CD4-positive, alpha-beta memory T cell (primary cell): ENCODE data around the gene GRK7. TPM values are rescaled to one million over a fixed set of nuclear protein-coding genes. Genes with fewer than 3 reads are reported as not detected.

Source experiments
- CTCF ChIA-PET: fragments of 350-600 bp; sonication (Branson Sonifier 250); formaldehyde crosslinking; loops from one replicate; lab custom pipeline; 2021; ENCODE audit warnings: inconsistent platforms; ENCODE audit not compliant: partially characterized antibody; lab: Charles Lee
- POLR2A ChIA-PET: fragments of 350-600 bp; sonication (Branson Sonifier 250); formaldehyde crosslinking; loops from one replicate; lab custom pipeline; 2021; ENCODE audit not compliant: partially characterized antibody; lab: Charles Lee
- DNase-seq, 5 donors: peaks; one replicate each; pipeline versions ENCODE4 v3.0.0 to v3.0.0-alpha.2; 2020 to 2022; ENCODE audit warnings: mixed read lengths in 1 of 5
- H3K27ac ChIP-seq: one replicate; pipeline ENCODE4 v1.7.0; 2013; ENCODE audit warnings: low read depth, low read length
- H3K27me3 ChIP-seq: 2 replicates; pipeline ENCODE4 v1.7.0; 2013; ENCODE audit warnings: mild to moderate bottlenecking, low read length, moderate library complexity; ENCODE audit not compliant: insufficient read depth
- H3K36me3 ChIP-seq: 2 replicates; pipeline ENCODE4 v1.7.0; 2013; ENCODE audit warnings: mild to moderate bottlenecking, low read length, moderate library complexity; ENCODE audit not compliant: insufficient read depth
- H3K4me1 ChIP-seq: 2 replicates; pipeline ENCODE4 v1.7.0; 2013; ENCODE audit warnings: mild to moderate bottlenecking, low read length, moderate library complexity; ENCODE audit not compliant: insufficient read depth
- H3K4me3 ChIP-seq, 2 donors: one replicate each; pipeline ENCODE4 v1.7.0; 2013; ENCODE audit warnings: low read length in 2 of 2, mild to moderate bottlenecking in 1 of 2
- H3K9me3 ChIP-seq, 2 donors: one replicate each; pipeline ENCODE4 v1.7.0; 2013; ENCODE audit warnings: low read length in 2 of 2, control low read depth in 1 of 2; ENCODE audit not compliant: control insufficient read depth in 1 of 2
- H3K27ac Mint-ChIP-seq, 7 donors: one replicate each; pipeline ENCODE4 v1.8.0; 2020 to 2021; ENCODE audit warnings: mixed read lengths in 7 of 7, mild to moderate bottlenecking in 6 of 7, inconsistent platforms in 3 of 7, moderate library complexity in 3 of 7
- H3K27me3 Mint-ChIP-seq, 2 donors: one replicate each; pipeline ENCODE4 v1.8.0; 2020 to 2021; ENCODE audit warnings: mixed read lengths in 2 of 2
- H3K36me3 Mint-ChIP-seq, 2 donors: one replicate each; pipeline ENCODE4 v1.8.0; 2020 to 2021; ENCODE audit warnings: mixed read lengths in 2 of 2, inconsistent platforms in 1 of 2, mild to moderate bottlenecking in 1 of 2
- H3K4me1 Mint-ChIP-seq, 4 donors: one replicate each; pipeline ENCODE4 v1.8.0; 2020 to 2021; ENCODE audit warnings: mixed read lengths in 4 of 4, mild to moderate bottlenecking in 1 of 4
- H3K4me3 Mint-ChIP-seq, 8 donors: one replicate each; pipeline ENCODE4 v1.8.0; 2020 to 2021; ENCODE audit warnings: mixed read lengths in 8 of 8, mild to moderate bottlenecking in 7 of 8, moderate library complexity in 6 of 8, inconsistent platforms in 3 of 8
- H3K9me3 Mint-ChIP-seq, 8 donors: one replicate each; pipeline ENCODE4 v1.8.0; 2020 to 2021; ENCODE audit warnings: mixed read lengths in 8 of 8, mild to moderate bottlenecking in 5 of 8, inconsistent platforms in 3 of 8, moderate library complexity in 1 of 8
- intact Hi-C: fragments of 100-400 bp; cut with micrococcal nuclease; formaldehyde crosslinking; loops from one replicate; pipeline ENCODE4 v1.15.1; 2023
- polyA plus RNA-seq, 2 donors: library from polyadenylated mRNA; unstranded; fragments of 300-500 nt; fragmentation: Illumina TruSeq; gene quantifications; one replicate each; pipeline ENCODE4 v1.2.3, GENCODE V29; 2021
- total RNA-seq, 2 experiments: library from RNA; stranded (reverse); gene quantifications; one replicate each; pipeline ENCODE4 v1.2.3, GENCODE V29; 2021

The GRK7 gene
- total and polyA plus RNA-seq, 4 experiments from 2014 or later: 0.25 TPM; not detected in 3

DNA sequence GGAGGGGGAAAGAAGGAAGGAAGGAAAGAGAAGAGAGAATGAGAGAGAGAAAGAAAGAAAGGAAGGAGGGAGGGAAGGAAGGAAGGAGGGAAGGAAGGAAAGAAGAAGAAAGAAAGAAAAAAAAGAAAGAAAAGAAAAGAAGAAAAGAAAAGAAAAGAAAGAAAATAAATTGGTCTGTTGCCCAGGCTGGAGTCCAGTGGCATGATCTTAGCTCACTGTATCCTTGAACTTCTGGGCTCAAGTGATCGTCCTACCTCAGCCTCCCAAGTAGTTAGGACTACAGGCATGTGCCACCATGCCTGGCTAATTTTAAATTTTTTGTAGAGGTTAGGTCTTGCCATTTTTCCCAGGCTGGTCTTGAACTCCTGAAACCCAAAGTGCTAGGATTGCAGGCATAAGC lies 36.7 kb upstream of the GRK7 start:
- DNase-seq: no peak
- POLR2A ChIA-PET: interaction anchor here (0.6 kb wide), 1 partner anchor 645 kb away, joined by 3 read pairs; no protein-coding TSS in a partner anchor
- Histone ChIP-seq H3K27me3 (no peaks in the 10 kb centered on the region), H3K4me1 (no peaks in the 10 kb centered on the region), H3K4me3 (no peak overlapping the region), H3K27ac (no peak overlapping the region), H3K9me3 (no peaks in the 10 kb centered on the region), H3K36me3 (no peaks in the 10 kb centered on the region)
- Mint-ChIP-seq H3K36me3 (no peaks in the 10 kb centered on the region), H3K27ac (no peak overlapping the region), H3K27me3 (peaks cover 3 to 5% of the 10 kb centered on the region in 2 donors), H3K9me3 (no peaks in the 10 kb centered on the region), H3K4me3 (no peak overlapping the region), H3K4me1 (no peaks in the 10 kb centered on the region)
- CTCF ChIA-PET: no interaction called here
- intact Hi-C loops: no loop called here

DNA sequence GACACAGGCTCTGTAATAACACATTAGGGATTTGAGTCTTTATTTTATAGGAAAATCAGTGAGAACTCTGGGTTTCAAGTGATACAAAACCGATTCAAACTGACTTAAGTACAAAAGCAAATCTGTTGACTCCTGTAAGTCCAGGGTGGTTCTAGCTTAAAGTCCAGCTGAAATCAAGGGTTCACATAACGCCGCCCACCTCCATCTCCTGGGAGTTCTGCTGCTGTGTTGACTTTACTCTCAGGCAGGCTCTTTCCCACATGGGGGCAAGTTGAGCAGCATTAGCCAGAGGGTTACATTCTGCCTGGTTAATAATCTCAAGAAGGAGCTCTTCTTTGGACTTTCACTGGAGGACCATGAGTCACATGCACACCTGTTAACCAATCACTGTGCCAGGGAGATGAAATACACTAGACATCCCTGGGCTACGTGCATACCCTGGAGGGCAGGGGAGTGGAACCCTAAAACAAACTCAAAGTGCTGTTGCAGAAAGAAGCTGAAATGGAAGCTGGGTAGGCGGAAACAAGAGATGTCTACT lies 34.8 kb upstream of the GRK7 start:
- POLR2A ChIA-PET: interaction anchor here (1.0 kb wide), 1 partner anchor 10 kb away, joined by 3 read pairs; the partner anchor contains the start of gene RNF7
- Histone ChIP-seq H3K27me3 (no peaks in the 10 kb centered on the region), H3K27ac (no peak overlapping the region), H3K4me3 (no peak overlapping the region), H3K4me1 (no peaks in the 10 kb centered on the region), H3K36me3 (no peaks in the 10 kb centered on the region), H3K9me3 (no peaks in the 10 kb centered on the region)
- no peaks in the 10 kb centered on the region for H3K36me3 Mint-ChIP-seq
- H3K4me1 Mint-ChIP-seq: no peaks in the 10 kb centered on the region
- H3K27me3 Mint-ChIP-seq: peaks cover 2 to 3% of the 10 kb centered on the region in 2 donors
- H3K9me3 Mint-ChIP-seq: no peaks in the 10 kb centered on the region
- H3K4me3 Mint-ChIP-seq: no peak overlapping the region
- DNase-seq: no peak
- H3K27ac Mint-ChIP-seq: peak overlapping the region in 1 of 7 donors; percentile 80
- intact Hi-C loops: no loop called here
- CTCF ChIA-PET: interaction anchor here (0.8 kb wide), 1 partner anchor 147 kb away, joined by 3 read pairs; no protein-coding TSS in a partner anchor

DNA sequence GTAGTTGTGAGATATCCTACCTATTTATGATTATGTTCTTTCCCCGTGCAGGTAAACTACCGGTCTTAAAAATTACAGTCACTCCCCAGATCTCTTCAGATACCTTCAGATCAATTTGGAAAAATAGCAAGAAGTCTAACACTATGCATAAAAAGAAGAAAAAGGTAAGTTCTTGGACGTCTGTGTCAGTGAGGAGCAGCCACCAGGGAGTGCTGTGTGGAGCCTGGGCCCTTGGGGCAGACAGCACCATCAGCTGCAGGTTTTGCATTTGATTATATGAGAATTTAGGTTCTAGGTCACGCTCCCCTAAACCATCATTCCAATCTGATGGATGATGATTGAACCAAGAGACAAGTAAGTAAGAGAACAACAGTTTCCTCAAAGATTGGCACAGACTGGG lies 34.0 kb upstream of the GRK7 start:
- H3K4me1 ChIP-seq: no peaks in the 10 kb centered on the region
- no peaks in the 10 kb centered on the region for H3K27me3 ChIP-seq
- Mint-ChIP-seq H3K9me3 (no peaks in the 10 kb centered on the region), H3K27ac (no peak overlapping the region), H3K36me3 (no peaks in the 10 kb centered on the region), H3K4me3 (no peak overlapping the region), H3K27me3 (peaks cover 0 to 3% of the 10 kb centered on the region in 2 donors), H3K4me1 (no peaks in the 10 kb centered on the region)
- H3K9me3 ChIP-seq: no peaks in the 10 kb centered on the region
- no peak overlapping the region for H3K4me3 ChIP-seq
- H3K27ac ChIP-seq: no peak overlapping the region
- ChIA-PET POLR2A (no interaction called here), CTCF (no interaction called here)
- no peak for DNase-seq
- no peaks in the 10 kb centered on the region for H3K36me3 ChIP-seq
- intact Hi-C loops: no loop called here

DNA sequence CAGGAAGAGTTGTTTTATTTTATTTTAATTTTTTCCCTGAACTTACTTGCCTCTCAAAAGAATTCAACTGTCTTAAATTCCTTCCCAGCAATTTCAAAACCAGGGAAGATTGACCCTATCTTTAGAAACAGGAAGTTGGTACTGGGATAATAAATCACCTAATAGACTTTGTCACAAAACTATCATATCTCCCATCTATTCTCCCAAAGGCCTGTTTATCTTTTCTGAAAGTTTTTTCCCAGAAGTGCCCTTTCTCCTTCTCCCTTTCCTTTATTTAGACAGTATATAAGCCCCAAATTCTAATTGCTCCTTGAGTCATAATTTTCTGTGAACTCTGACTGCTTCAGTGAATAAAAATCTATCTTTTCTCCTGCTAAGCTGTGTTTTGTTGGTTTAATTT lies 28.0 kb upstream of the GRK7 start:
- Mint-ChIP-seq H3K27me3 (no peaks in the 10 kb centered on the region), H3K27ac (peak overlapping the region in 1 of 7 donors; percentile 7), H3K4me3 (no peak overlapping the region), H3K9me3 (no peaks in the 10 kb centered on the region), H3K4me1 (peaks cover 6 to 28% (median 17%) of the 10 kb centered on the region in 4 donors), H3K36me3 (peaks cover 0 to 15% of the 10 kb centered on the region in 2 donors)
- CTCF ChIA-PET: interaction anchor here (1.1 kb wide), 1 partner anchor 140 kb away, joined by 3 read pairs; no protein-coding TSS in a partner anchor
- no peaks in the 10 kb centered on the region for H3K27me3 ChIP-seq
- intact Hi-C loops: loop anchor here (5.0 to 10.0 kb wide), 3 partner anchors 258 to 840 kb away; partner anchors contain the start of genes ATR and TFDP2
- H3K9me3 ChIP-seq: no peaks in the 10 kb centered on the region
- POLR2A ChIA-PET: no interaction called here
- H3K4me3 ChIP-seq: no peak overlapping the region
- no peaks in the 10 kb centered on the region for H3K36me3 ChIP-seq
- DNase-seq: no peak
- no peak overlapping the region for H3K27ac ChIP-seq
- H3K4me1 ChIP-seq: peaks cover 10% of the 10 kb centered on the region

DNA sequence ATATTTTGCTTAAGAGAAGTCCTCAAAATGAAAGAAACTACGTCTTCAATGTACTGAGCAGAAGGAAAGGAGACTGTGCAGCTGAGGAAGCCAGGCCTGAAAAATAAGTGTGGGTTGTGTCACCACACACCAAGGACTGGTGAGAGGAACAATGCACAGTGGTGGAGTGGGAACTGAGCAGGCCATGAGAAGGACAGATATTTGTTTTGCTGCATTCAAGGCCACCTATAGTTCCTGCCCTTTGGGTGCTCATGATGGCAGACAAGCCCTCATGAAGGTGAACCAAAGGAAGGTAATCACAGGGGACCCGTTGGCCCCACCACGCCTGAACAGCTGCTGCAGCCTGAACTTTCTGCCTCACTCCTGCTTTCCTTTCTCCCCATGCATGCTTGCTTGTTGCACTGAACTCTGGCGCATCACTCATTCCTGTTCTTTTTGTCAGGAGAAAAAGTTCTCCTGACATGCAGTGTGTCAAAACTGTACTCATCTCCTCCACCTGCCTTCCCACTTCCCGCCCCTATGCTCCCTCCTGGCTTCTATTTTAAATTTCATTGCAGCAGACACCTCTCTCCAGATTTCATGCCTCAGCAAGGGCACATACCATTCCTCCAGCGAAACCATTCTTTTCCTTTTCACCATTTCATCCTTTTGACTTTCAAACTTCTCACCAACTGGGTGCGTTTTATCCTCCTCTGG lies 27.3 kb upstream of the GRK7 start:
- Histone ChIP-seq H3K27ac (no peak overlapping the region), H3K4me1 (peaks cover 18% of the 10 kb centered on the region), H3K4me3 (no peak overlapping the region), H3K27me3 (no peaks in the 10 kb centered on the region), H3K9me3 (no peaks in the 10 kb centered on the region), H3K36me3 (peaks cover 2% of the 10 kb centered on the region)
- intact Hi-C loops: loop anchor here (5.0 to 10.0 kb wide), 3 partner anchors 259 to 839 kb away; partner anchors contain the start of genes ATR and TFDP2
- Mint-ChIP-seq H3K9me3 (no peaks in the 10 kb centered on the region), H3K27me3 (no peaks in the 10 kb centered on the region), H3K4me1 (peaks cover 8 to 36% (median 24%) of the 10 kb centered on the region in 4 donors), H3K36me3 (peaks cover 3 to 21% of the 10 kb centered on the region in 2 donors), H3K27ac (peak overlapping the region in 4 of 7 donors; percentile 7 to 84 (median 29)), H3K4me3 (no peak overlapping the region)
- DNase-seq: no peak
- ChIA-PET CTCF (interaction anchor here (5.1 to 5.2 kb wide), 2 partner anchors 139 to 178 kb away, joined by 65 to 76 read pairs; partner anchors contain the start of gene ATP1B3), POLR2A (interaction anchor here (4.8 kb wide), 1 partner anchor 141 kb away, joined by 86 read pairs; the partner anchor contains the start of gene ATP1B3)

DNA sequence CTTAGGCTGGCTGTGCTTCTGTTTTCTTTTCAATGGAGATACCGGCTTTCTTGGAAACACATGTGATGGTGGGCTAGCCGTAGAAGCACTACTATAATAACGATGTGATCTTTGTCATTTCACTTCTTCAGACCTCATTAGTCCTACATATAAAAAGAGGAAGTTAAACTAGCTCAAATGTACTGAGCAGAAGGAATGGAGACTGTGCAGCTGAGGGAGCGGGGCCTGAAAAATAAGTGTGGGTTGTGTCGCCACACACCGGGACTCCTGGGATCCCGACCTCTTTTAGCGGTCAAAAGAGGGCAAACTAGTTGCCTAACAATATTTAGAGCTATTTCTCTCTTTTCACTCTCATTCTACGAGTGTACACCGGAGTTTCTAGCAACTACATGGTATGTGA lies 26.1 kb upstream of the GRK7 start:
- Mint-ChIP-seq H3K4me3 (no peak overlapping the region), H3K9me3 (no peaks in the 10 kb centered on the region), H3K27me3 (no peaks in the 10 kb centered on the region), H3K4me1 (peaks cover 14 to 43% (median 30%) of the 10 kb centered on the region in 4 donors), H3K27ac (peak overlapping the region; percentile 15 to 98 (median 64)), H3K36me3 (peaks cover 6 to 24% of the 10 kb centered on the region in 2 donors)
- peaks cover 29% of the 10 kb centered on the region for H3K4me1 ChIP-seq
- POLR2A ChIA-PET: interaction anchor here (4.4 to 4.8 kb wide), 2 partner anchors 59 to 140 kb away, joined by 73 to 86 read pairs; partner anchors contain the start of gene ATP1B3
- no peaks in the 10 kb centered on the region for H3K9me3 ChIP-seq
- peaks cover 5% of the 10 kb centered on the region for H3K36me3 ChIP-seq
- intact Hi-C loops: loop anchor here (1.0 to 10.0 kb wide), 4 partner anchors 260 to 838 kb away; partner anchors contain the start of genes ATR and TFDP2
- H3K27ac ChIP-seq: no peak overlapping the region
- CTCF ChIA-PET: interaction anchor here (3.5 to 5.2 kb wide), 3 partner anchors 108 to 177 kb away, joined by 21 to 76 read pairs (median 65); partner anchors contain the start of gene ATP1B3
- no peak overlapping the region for H3K4me3 ChIP-seq
- DNase-seq: no peak
- H3K27me3 ChIP-seq: no peaks in the 10 kb centered on the region

DNA sequence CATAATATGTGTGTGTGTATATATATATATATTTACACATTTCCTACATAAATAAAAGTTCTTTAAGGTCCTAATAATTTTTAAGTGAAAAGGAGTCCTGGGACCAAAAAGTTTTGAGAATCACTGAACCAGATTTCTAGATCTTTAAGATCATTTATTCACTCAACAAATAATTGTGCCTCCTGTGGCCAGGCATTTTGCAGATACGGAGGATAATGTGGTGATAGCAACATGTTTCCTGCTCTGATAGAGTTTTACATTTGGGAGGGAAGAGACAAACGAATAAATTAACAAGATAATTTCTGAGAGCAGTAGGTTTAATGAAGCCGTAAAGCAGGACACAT lies 25.6 kb upstream of the GRK7 start:
- Mint-ChIP-seq H3K27me3 (no peaks in the 10 kb centered on the region), H3K27ac (peak overlapping the region; percentile 93 to 99 (median 97)), H3K9me3 (no peaks in the 10 kb centered on the region), H3K4me1 (peaks cover 17 to 48% (median 33%) of the 10 kb centered on the region in 4 donors), H3K36me3 (peaks cover 6 to 27% of the 10 kb centered on the region in 2 donors), H3K4me3 (peak overlapping the region; percentile 49 to 100 (median 94))
- Histone ChIP-seq H3K27me3 (no peaks in the 10 kb centered on the region), H3K9me3 (no peaks in the 10 kb centered on the region), H3K4me1 (peaks cover 33% of the 10 kb centered on the region), H3K36me3 (peaks cover 5% of the 10 kb centered on the region), H3K4me3 (no peak overlapping the region), H3K27ac (peak overlapping the region; percentile 47)
- ChIA-PET CTCF (interaction anchor here (0.9 to 5.2 kb wide), 11 partner anchors 12 to 542 kb away, joined by 3 to 76 read pairs (median 4); partner anchors contain the start of gene ATP1B3), POLR2A (interaction anchor here (1.1 to 4.8 kb wide), 9 partner anchors 13 to 1264 kb away, joined by 3 to 86 read pairs (median 13); partner anchors contain the start of genes ATP1B3, RASA2 and U2SURP)
- no peak for DNase-seq
- intact Hi-C loops: loop anchor here (1.0 to 10.0 kb wide), 15 partner anchors 59 to 1264 kb away; partner anchors contain the start of genes ATR, GK5, PXYLP1 and TFDP2
